Testis (tissue), 2 donors: ENCODE results near the gene CADPS.

Experiments used
- CTCF ChIP-seq, 3 experiments: fragments of 450-650 bp in 2 of 3; fragments of 200-600 bp in 1 of 3; sonication (generic) in 1 of 3; IDR thresholded peaks; one replicate each; pipeline ENCODE4 v1.5.1; 2016 to 2019; ENCODE audit warnings: antibody characterized with exemption in 3 of 3, mild to moderate bottlenecking in 2 of 3, moderate library complexity in 1 of 3
- POLR2A ChIP-seq: fragments of 450-650 bp; IDR thresholded peaks from one replicate; pipeline ENCODE4 v1.6.1; 2017; ENCODE audit warnings: antibody characterized with exemption, mild to moderate bottlenecking, moderate library complexity

- TF ChIP-seq CTCF (IDR thresholded peaks at IDR 0.05) (no peak), POLR2A (no peak)
Observed at GRCh38 chr3:62898530-62899496, 23.6 kb upstream of the CADPS start.
